Muscle of arm (tissue), 12 donors: ENCODE results near the gene XBP1. TPM values are rescaled to one million over a fixed set of nuclear protein-coding genes. Genes with fewer than 3 reads are reported as not detected.
"Not testable (repeated sequence)": the region's sequence is repeated elsewhere in the genome, so short reads cannot be mapped to it uniquely, and the experiment has no call there.

ENCODE experiments used
- DNase-seq: peaks from one replicate; pipeline ENCODE4 v3.0.0-alpha.2; 2013
- polyA plus RNA-seq, 12 donors: library from polyadenylated mRNA; unstranded; fragments of 120-200 nt; gene quantifications; one replicate each; pipeline ENCODE4 v1.2.1, GENCODE V29; 2013; ENCODE audit not compliant: insufficient read length in 12 of 12

Gene XBP1
- polyA plus RNA-seq, 12 donors, result 57.5 to 99.1 (median 74.6) TPM; not detected in 1

- DNase-seq, result no peak
These were observed 21.1 kb upstream of the XBP1 start for GRCh38 chr22:28821452-28821851.

DNA sequence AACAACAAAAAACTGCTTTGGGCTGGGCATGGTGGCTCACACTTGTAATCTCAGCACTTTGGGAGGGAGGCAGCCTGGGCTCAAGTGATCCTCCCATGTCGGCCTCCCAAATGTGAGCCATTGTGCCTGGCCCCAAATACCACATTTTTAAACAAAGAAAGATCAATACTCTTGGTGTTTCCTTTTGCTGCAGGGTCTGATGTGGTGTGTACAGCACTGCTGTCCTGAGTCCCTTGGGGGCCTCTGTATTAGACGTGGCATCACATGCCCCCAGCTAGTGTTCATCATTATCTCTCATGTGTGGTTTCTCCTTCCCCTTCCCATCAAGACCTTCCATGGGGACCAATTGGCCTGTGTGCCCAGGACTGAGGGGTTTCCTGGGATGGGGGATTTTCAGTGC, 20.5 kb upstream of the XBP1 start:
- no peak for DNase-seq

- DNase-seq, result no peak
These were observed 19.1 kb upstream of the XBP1 start for GRCh38 chr22:28819253-28820096.

- DNase-seq, result no peak
These were observed 17.8 kb upstream of the XBP1 start for GRCh38 chr22:28817919-28818859.

DNA sequence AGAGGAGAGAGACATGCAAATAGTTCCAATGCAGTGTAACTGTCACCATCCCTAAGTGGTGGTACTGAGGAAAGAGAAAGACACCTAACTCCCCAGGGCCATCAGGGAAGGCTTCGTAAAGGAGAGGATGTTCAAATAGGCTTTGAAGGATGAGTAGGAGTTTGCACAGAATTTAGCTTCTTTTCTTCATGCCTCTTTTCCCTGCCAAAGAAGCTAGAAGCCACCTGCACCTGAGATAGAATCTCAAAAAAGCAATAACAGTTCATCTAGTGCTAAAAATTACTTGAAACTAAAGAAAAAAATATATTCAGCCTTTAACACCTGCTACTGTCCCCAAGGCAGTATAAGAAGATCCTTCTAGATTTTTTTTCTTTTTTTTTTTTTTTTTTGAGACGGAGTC, 16.7 kb upstream of the XBP1 start:
- no peak for DNase-seq

GRCh38 chr22:28815729-28816128, 15.4 kb upstream of the XBP1 start:
- no peak for DNase-seq

GRCh38 chr22:28815111-28815510, 14.7 kb upstream of the XBP1 start:
- DNase-seq, result no peak

DNA sequence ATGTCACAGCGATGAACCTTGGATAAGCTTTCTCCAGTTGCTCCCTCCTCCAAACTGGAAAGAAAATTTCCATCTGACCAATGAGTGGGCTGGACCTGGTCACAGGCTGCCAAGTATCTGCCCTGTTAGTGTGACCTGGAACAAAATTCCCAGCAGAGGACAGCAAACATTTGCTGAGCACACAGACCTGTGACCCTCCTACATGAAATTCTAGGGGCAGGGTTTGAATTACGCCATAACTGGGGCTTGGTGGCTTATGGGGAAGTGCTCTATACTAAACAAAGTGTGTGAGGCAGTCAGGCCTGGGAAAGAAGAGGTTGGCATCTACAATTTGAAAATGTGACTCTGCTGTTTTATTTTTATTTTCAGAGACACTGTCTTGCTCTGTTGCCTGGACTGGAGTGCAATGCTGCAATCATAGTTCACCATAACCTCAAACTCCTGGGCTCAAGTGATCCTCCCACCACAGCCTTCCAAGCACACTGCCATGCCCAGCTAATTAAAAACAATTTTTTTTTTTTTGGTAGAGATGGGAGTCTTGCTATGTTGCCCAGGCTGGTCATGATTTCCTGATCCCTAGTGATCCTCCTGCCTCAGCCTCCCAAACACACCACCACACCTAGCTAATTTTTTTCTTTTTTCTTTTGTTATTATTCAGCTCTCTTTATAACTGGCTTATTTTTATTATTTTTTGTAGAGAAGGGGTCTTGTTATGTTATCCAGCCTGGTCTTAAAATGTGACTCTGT, 13.6 kb upstream of the XBP1 start:
- no peak for DNase-seq

- DNase-seq, result no peak
These were observed 12.1 kb upstream of the XBP1 start for GRCh38 chr22:28812516-28812915.

DNA sequence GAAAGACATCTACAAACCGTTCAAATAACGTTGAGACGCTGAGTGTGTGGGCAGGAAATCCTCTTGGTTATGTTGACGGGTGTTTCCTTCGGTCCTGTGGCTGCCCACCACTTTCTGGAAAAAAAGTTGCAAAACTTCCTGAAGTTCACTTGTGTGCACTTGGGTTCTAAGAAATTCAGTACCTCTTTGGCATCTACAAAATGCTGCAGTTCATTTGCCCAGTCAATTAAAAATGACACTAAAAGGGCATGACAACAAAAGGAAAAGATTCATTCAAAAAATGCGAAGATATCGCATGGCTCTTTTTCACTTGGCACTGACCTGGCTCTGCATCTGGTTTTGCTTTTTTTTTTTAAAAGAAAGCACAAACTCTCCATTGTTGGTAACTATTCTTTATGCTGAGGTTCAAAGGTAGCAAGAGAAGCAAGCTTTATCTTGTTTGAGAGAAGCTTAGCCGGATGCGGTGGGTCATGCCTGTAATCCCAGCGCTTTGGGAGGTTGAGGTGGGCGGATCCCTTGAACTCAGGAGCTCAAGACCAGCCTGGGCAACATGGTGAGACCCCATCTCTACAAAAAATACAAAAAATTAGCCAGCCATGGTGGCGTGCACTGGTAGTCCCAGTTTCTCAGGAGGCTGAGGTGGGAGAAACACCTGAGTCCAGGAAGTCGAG, 10.6 kb upstream of the XBP1 start:
- DNase-seq, result no peak

DNA sequence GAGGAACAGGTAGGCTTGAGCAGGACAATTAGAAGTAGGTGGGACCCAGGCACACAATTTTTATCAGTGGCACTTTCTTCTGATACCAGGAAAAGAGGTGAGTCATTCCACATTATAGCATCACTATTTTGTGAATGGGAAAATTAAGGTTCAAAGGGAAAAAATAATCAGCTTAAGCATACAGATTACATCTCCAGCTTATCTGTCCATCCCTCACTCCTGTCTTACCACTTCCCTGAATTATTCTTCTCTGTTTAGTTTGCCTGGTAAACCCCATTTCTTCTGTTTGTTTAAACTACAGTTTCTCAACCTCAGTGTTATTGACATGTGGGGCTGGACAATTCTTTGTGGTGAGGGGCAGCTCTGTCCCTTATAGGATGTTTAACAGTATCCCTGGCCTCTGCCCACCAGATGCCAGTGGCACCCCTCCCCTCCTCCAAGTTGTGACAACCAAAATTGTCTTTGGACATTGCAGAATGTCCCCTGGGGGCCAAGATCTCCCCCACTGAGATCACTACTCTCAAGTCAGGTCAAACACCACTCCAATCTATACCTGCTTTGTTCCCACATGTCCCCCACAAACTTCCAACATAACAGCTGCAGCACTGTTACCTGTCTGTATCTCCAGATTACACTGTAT, 8.5 kb upstream of the XBP1 start:
- DNase-seq, result no peak

DNA sequence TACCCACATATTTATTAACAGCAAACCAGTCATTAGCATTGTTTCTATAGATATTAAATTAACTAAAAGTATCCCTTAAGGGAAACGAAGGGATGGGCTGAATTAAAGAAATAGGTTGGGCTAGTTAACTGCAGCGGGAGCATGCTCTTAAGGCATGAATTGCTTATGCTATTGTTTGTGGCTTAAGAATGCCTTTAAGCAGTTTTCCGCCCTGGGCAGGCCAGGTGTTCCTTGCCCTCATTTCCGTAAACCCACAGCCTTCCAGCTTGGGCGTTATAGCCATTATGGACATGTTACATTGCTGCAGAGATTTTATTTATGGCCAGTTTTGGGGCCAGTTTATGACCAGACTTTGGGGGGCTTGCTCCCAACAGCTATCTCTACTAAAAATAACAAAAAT, 5.1 kb upstream of the XBP1 start:
- not testable (repeated sequence) for DNase-seq

DNA sequence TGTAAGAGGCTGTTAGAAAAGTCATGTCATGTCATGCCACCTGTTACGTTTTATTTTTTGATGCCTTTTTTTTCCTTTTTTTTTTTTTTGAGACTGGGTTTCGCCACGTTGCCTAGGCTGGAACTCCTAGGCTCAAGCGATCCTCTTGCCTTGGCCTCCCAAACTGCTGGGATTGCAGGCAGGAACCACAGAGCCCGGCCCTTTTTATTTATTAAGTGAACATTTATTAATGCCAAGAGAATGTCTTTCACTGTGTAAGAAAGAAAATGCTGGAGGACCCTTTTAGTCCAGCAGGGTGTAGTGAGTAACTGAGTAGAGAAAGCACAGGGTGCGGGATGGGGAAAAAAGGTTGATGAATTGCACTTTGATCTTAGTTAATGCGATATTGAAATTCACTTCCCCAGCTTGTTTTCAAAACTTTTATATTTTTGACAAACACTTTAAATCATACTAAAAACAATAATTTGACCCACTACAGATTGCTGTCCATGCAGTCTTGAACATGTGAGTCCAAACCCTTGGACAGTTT, 2.3 kb upstream of the XBP1 start:
- no peak for DNase-seq

- DNase-seq, result no peak
These were observed 1.7 kb upstream of the XBP1 start for GRCh38 chr22:28801845-28802594.

GRCh38 chr22:28799606-28800307, 612 bp downstream of the XBP1 start:
- peak; percentile 71 for DNase-seq

DNA sequence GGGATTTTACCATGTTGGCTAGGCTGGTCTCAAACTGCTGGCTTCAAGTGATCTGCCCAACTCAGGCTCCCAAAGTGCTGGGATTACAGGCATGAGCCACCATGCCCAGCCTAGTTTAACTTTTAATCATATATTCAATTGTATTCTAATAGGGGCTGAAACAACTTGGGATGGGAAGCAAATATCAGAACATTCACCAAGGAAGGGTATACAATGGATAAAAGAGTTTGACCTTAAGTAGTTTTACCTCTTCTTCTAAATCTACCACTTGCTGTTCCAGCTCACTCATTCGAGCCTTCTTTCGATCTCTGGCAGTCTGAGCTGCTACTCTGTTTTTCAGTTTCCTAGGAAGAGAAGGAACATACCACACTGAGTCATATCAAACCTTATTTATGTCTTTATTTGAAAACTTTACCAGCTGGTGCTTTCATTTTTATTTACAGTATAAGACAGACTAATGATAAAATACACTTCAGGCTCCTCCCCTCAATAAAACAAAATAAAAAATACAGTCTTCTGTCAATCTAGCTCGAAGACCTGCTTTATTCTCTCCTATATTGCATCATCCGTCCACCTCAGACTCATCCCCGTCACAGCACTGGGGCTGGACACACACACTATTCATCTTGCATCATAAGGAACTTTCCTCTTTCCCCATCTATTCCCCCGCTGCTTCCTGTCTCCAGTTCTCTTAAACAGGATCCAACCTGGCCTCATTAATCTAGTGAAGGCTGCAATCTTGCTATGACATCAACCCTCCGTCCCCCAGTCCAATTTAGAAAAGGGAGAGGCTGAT, 1.4 kb downstream of the XBP1 start:
- DNase-seq, result peak; percentile 70

GRCh38 chr22:28795932-28796856, 4.2 kb downstream of the XBP1 start:
- no peak for DNase-seq
